K562 treated with DMSO at 1 percent for 24 hours (cell line): ENCODE measurements around the gene COL6A1. TPM values are rescaled to one million over a fixed set of nuclear protein-coding genes. Genes with fewer than 3 reads are reported as not detected.

Experiments used
- total RNA-seq: library from RNA; unstranded; fragments of 300-600 nt; gene quantifications from 2 replicates; pipeline ENCODE4 v1.2.3, GENCODE V29; 2022; ENCODE audit warnings: low read depth; ENCODE audit not compliant: insufficient read depth

COL6A1 gene, protein sequence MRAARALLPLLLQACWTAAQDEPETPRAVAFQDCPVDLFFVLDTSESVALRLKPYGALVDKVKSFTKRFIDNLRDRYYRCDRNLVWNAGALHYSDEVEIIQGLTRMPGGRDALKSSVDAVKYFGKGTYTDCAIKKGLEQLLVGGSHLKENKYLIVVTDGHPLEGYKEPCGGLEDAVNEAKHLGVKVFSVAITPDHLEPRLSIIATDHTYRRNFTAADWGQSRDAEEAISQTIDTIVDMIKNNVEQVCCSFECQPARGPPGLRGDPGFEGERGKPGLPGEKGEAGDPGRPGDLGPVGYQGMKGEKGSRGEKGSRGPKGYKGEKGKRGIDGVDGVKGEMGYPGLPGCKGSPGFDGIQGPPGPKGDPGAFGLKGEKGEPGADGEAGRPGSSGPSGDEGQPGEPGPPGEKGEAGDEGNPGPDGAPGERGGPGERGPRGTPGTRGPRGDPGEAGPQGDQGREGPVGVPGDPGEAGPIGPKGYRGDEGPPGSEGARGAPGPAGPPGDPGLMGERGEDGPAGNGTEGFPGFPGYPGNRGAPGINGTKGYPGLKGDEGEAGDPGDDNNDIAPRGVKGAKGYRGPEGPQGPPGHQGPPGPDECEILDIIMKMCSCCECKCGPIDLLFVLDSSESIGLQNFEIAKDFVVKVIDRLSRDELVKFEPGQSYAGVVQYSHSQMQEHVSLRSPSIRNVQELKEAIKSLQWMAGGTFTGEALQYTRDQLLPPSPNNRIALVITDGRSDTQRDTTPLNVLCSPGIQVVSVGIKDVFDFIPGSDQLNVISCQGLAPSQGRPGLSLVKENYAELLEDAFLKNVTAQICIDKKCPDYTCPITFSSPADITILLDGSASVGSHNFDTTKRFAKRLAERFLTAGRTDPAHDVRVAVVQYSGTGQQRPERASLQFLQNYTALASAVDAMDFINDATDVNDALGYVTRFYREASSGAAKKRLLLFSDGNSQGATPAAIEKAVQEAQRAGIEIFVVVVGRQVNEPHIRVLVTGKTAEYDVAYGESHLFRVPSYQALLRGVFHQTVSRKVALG
- total RNA-seq: 3.2 and 5.8 TPM in 2 replicates

DNA sequence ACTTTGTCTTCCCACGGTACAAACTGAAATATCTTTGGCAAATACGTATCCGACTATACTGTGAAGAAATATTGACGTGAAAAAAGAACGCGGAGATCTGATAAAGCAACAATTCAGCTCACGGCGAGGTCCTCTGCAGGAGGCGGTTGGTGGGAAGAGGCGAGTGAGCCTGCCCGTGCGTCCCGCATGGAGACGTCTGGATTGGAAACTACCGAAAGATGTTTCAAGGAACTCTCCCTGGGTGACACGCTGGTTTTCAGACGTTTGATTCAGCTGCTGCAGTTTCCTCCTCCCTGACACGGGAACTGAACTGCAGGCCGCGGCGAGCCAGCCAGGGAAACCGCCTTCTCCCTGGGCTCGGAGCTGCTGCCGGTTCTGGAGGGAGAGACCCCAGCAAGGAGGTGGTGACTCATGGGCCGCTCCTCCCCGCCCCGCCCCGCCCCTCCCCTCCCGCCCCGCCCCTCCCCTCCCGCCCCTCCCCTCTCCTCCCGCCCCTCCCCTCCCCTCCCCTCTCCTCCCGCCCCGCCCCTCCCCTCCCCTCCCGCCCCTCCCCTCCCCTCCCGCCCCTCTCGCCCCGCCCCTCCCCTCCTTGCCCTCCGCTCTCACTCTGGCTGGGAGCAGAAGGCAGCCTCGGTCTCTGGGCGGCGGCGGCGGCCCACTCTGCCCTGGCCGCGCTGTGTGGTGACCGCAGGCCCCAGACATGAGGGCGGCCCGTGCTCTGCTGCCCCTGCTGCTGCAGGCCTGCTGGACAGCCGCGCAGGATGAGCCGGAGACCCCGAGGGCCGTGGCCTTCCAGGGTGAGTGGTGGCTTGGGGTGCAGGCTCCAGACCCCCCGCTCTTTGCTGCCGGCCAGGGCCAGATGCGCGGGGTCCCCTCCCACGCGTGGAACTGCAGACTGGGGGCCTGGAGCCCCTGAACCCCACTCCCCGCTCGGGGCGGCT is at the start of gene COL6A1:
TSS of gene COL6A1 (plus strand) at position 620 of the 941 bp plus-strand sequence. CDS start at position 701, 81 bp downstream.

Other genes starting within 250 kb of the COL6A1 start
- gene COL6A2, start 116.3 kb downstream of the COL6A1 start, total RNA-seq: 12.4 and 15.2 TPM in 2 replicates
- gene FTCD, start 173.8 kb downstream of the COL6A1 start, total RNA-seq: 1.0 and 1.4 TPM in 2 replicates
- gene SPATC1L, start 202.7 kb downstream of the COL6A1 start, total RNA-seq: 95.6 and 98.6 TPM in 2 replicates
- 58.5 and 60.8 TPM in 2 replicates for gene LSS, start 247.0 kb downstream of the COL6A1 start, total RNA-seq